ENCODE data around the gene CAPN10.

The CAPN10 gene

GRCh38 chr2:240574386-240575100, 12.0 kb upstream of the CAPN10 start:
- no peak for DNase-seq (ENCODE audit: low read depth)

- DNase-seq (ENCODE audit: low read depth), result no peak
Measured at GRCh38 chr2:240575101-240575965, 11.2 kb upstream of the CAPN10 start.

GRCh38 chr2:240576036-240576435, 10.5 kb upstream of the CAPN10 start:
- DNase-seq (ENCODE audit: low read depth), result no peak

GRCh38 chr2:240576436-240577205, 9.9 kb upstream of the CAPN10 start:
- DNase-seq (ENCODE audit: low read depth), result no peak

GRCh38 chr2:240577281-240578109, 9.0 kb upstream of the CAPN10 start:
- DNase-seq (ENCODE audit: low read depth), result no peak

DNA sequence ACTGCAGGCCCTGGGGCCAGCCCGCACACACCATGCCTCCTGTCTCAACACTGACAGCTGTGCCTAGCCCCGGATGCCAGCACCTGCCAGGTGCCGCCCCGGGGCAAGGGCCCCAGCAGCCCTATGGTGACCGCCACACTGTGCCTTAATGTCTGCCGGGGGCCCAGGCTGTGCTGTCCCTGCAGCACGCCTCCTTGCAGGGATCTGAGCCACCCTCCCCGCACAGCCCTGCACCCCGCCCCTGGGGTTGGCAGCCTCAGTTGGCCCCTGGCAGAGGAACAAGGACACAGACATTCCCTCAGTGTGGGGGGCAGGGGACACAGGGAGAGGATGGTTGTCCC, 8.5 kb upstream of the CAPN10 start:
- DNase-seq (ENCODE audit: low read depth), result no peak

DNA sequence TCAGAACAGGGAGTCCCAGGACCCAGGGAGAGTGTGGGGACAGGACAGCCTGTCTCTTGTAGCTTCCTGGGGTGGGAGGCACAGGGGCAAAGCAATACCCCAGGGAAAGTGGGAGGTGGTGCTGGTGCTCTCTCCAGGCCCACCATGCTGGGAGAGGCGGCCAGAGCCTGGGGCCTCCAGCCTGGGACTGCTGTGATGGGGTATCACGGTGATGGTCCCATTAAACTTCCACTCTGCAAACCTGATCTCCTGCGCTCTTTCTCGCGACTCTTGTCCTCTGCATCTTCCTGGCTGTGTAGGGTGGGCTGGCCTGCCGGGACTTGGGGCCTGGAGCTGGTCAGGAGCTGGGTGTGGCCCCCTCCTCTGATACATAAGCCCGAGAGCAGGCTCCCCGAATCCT, 8.0 kb upstream of the CAPN10 start:
- DNase-seq (ENCODE audit: low read depth), result no peak

GRCh38 chr2:240579071-240579762, 7.3 kb upstream of the CAPN10 start:
- no peak for DNase-seq (ENCODE audit: low read depth)

DNA sequence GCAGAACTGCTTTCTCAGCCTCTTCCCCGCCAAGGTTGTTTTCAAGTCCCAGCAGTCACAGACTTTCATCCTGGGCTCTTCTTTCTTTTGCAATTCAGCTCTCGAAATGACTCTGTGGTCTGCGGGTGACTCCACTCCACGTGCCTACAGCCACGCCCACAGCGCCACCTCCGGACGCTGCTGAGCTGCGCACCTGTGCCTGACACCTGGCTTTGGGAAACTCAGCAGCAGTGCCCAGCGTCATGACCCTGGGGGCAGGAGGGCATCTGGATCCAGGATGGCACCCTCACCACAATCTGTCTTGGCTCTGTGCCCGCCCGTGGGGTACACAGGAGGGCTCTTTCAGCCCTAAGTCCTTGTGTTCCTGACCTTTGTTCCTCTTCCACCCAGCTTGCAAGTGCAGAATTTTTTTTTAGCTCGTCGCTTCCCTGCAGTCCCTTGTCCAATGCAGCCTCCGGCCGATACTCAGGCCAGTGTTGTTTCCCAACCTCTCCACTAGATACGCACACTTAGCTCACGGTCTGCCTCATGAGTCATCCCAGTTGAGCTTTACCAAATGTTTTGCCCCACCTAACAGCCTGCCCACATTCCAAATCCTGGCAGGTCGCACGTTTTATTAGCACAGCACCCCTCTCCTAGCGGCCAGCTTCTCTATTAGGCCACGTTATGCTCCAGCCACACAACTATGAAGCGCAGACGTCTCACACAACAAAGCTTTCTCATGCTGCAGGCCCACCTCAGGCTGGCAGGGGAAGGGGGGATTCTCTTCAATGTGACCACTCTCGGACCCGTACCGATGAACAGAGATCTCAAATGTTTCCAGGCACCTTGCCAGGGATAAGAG, 6.5 kb upstream of the CAPN10 start:
- DNase-seq (ENCODE audit: low read depth), result peak; percentile 79

GRCh38 chr2:240581811-240582210, 4.7 kb upstream of the CAPN10 start:
- no peak for DNase-seq (ENCODE audit: low read depth)

DNA sequence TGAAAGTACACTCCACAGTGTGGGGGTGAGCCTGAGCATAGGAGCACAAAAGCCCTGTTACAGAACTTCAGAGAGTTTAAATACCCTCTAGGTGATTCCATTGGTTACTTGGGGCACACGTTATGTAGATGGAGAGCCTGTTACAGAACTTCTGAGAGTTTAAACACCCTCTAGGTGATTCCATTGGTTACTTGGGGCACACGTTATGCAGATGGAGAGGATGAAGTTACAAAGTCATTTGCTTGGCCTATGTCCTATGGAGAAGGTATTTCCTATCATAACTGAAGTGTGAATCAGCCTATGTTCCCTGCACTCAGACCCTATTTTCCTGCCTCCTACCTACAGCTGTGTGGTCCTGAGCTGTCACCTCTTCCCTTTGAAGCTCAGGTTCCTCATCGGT, 3.8 kb upstream of the CAPN10 start:
- DNase-seq (ENCODE audit: low read depth), result no peak

DNA sequence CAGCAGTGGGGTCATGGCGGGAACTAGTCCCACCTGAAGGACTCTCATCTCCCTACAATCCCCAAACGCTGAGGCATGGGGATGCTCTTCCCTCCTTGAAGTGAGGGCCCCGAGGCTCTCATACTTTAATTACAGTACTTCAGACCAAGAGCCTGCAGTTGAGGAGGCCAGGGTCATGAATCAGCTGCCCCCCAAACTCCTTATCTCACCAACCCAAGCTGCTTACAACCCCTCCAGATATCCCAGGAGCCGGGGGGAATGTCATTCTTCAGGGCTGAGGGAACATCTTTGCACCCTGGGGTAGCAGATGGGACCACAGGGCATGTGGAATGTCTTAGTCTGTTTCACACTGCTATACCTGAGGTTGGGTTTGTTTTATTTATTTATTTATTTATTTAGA, 2.8 kb upstream of the CAPN10 start:
- no peak for DNase-seq (ENCODE audit: low read depth)

- DNase-seq (ENCODE audit: low read depth), result no peak
Measured at GRCh38 chr2:240584486-240585031, 2.0 kb upstream of the CAPN10 start.

DNA sequence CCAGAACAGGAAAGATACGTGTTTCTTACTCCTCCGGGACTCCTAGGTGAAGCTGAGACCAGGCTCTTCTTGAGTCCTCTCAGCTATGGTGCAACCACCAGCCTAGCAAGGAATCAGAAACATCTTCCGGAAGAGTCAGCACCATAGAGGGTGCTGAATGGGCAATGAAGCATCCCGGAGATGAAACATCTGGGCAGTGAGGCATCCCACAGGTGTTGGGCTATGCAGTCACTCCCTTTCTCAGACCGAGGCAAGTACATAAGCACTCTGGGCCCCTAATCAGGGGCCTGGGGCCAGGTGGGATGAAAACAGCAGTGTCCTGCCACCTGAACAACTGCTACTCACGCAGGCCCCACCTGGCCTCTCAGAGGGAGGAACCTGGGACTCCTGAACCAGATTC, 1.4 kb upstream of the CAPN10 start:
- no peak for DNase-seq (ENCODE audit: low read depth)

GRCh38 chr2:240585681-240586197, 795 bp upstream of the CAPN10 start:
- no peak for DNase-seq (ENCODE audit: low read depth)

DNA sequence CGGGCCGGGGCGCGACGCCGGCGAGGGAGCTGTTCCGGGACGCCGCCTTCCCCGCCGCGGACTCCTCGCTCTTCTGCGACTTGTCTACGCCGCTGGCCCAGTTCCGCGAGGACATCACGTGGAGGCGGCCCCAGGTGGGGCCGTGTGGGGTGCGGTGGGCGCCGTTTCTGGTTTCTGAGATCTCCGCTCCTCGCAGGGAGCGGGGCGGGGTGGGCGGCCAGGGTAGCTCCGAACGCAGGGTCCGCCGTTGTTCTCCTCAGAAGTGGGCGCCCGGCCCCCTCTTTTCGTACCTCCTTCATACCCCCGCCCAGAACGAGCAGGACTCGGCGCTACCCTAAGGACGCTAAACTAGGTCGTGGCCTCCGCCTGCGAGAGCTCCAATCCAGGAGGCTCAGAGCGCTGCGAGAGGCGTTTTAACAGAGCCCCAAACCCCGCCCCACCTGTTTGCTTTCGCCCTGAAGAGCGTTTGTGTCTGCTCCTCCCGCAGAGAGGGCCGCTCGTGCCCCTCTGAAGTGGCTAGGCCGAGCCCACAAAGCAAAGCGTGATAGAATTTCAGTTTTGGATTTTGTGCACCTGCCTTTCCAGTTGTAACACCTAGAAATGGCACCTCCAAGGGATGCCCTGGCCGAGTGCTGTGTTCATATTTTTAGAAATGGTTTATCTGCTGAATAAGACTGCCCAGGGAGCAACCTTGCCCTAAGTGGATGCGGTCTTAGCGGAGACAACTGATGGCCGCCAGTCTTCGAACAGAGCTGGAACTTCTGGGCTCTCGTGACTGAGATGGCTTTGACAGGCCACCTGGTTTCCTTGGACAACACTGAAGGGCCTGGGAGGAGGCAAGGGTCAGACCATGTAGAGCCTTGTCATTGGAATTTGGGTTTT, 626 bp downstream of the CAPN10 start:
- DNase-seq (ENCODE audit: low read depth), result peak; percentile 41

DNA sequence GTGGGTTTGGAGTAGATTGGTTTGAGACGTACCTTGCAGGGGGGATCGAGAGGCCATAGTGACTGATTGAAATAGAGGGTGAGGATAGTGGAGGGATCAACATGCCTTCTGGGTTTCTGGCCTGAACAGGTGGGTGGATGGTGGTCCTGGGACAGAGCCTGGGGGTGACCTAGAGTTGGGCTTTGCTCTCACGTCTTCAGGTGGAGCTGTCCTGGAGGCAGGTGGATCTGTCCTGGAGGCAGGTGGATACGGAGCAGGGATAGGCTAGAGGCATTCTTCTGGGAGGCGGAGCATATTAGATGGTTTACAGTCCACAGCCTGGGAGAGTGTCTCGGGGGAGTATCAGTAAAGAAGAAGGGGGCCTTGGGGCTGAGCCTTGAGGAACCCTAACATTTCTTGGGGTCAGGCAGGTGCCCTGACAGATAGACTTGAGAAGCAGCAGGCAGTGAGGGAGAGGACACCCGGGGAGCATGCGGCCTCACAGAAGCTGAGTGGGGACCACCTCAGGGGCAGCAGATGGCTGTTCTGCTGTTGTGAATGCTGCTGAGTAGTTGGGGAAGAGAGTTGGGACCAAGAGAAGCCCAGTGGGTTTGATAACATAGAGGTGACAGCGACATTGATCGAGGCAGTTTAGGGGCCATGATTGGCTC, 1.6 kb downstream of the CAPN10 start:
- no peak for DNase-seq (ENCODE audit: low read depth)

DNA sequence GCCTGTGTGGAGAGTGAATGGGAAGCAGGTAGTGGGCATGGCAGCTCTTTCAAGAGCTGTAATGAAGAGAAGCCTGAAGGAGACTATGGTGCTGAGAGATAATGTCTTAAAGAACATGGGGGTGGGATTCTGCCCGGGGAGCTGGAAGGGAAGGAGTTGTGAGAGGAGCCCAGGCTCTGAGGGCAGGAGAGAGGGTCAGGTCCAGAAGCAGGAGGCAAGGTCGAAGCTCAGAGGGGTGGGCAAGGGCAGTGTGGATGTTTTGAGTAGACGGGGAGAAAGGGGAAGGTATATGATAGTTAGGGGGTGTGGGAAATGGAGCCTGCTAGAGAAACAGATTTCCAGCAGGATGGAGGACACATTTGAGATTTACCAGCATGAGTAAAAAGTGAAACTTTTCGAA, 2.1 kb downstream of the CAPN10 start:
- DNase-seq (ENCODE audit: low read depth), result no peak

Data from T follicular helper cell (primary cell).